GM19468 (cell line): ENCODE measurements around the gene RCAN1.

Experiments used
- ATAC-seq: cut with Tn5 transposase; IDR thresholded peaks from one replicate; pipeline ENCODE4 v1.9.1; 2021; ENCODE audit warnings: mild to moderate bottlenecking, moderate library complexity, moderate number of reproducible peaks; ENCODE audit not compliant: unreplicated experiment; ENCODE audit errors: extremely low read depth

The RCAN1 gene

DNA sequence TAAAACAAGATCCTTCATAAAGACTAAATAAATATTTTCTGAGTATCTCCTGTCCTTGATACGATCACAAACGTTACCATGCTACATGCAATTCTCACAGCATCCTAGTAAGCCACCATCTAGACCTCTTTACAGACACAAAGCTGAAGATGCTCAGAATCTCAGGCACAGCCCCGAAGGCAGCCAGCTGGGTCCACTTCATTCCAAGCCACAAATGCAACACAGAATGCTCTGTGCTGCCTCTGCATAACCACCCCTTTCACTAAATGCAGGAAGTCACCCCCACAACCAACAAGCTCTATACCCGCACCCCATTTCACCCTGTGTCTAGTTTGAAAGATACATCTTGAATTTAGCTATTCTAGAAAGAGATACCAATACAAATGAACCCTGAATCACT lies 12.9 kb downstream of the RCAN1 start:
- ATAC-seq: no peak

DNA sequence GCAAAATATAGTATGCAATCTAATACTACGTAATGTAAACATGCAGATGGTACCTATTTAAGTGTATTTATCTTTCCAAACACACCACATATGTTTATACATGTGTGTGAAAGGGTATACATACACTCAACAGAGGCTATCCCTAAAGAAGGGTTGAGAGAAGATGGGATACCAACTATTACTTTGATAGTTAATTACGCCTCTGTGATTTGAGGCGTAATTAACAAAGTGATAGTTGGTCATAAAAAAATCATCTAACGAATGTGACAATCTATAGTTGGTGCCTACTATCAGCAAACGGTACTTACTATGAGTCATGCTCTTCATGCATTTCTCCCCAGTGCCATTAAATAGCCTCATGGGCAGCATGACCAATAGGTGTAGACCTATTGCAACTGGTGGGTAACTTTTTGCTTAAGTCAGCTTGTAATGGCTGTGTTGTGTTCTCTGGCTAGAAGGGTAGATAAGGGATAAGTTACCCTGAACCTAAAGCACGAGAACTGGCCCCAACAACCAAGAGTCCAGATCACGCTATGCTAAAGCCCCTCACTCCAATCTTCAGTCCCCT lies 15.3 kb downstream of the RCAN1 start:
- ATAC-seq: no peak

- no peak for ATAC-seq
These were observed 15.9 kb downstream of the RCAN1 start for GRCh38 chr21:34598931-34599400.

GRCh38 chr21:34597406-34597805 lies 17.5 kb downstream of the RCAN1 start:
- no peak for ATAC-seq

- no peak for ATAC-seq
These were observed 18.2 kb downstream of the RCAN1 start for GRCh38 chr21:34596561-34597271.

- ATAC-seq: no peak
These were observed 19.5 kb downstream of the RCAN1 start for GRCh38 chr21:34595457-34595856.

- no peak for ATAC-seq
These were observed 20.2 kb downstream of the RCAN1 start for GRCh38 chr21:34594566-34595234.

DNA sequence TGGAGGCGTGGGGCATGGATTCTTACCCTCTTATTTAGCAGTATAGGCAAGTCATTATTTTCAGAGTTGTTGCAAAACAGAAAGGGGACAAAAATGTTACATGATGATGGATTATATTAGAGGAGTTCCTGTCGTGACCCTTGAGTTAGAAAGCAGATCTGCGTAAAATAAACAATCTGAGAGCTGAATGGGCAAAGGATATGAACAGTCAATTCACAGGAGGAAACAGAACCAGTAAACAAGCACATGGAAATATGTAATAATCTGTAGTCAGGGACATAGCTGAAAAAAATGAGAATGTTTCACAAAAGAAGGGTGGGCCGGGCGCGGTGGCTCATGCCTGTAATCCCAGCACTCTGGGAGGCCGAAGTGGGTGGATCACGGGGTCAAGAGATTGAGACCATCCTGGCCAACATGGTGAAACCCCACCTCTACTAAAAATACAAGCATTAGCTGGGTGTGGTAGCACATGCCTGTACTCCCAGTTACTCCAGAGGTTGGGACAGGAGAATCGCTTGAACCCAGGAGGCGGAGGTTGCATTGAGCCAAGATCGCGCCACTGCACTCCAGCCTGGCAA lies 20.9 kb downstream of the RCAN1 start:
- no peak for ATAC-seq

DNA sequence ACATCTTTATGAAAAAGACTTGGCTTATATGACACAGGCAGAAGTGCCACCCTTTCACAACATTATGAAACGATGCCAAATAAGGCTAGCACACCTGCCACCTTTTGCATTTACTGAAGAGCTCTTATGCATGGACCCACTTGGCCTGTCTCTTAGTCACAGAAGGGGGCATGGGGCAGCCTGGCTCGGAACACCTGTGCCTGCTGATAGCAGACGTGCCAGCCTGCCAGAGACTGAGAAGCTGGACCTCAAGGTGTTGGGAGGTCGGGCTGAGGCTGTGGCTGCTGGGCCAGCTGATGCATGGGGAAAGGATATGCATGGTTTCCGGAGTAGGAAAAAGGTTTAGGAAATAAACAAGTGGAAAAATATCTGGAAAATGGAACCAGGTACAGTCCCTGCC lies 21.5 kb downstream of the RCAN1 start:
- no peak for ATAC-seq

- ATAC-seq: no peak
These were observed 22.6 kb downstream of the RCAN1 start for GRCh38 chr21:34592120-34592955.

DNA sequence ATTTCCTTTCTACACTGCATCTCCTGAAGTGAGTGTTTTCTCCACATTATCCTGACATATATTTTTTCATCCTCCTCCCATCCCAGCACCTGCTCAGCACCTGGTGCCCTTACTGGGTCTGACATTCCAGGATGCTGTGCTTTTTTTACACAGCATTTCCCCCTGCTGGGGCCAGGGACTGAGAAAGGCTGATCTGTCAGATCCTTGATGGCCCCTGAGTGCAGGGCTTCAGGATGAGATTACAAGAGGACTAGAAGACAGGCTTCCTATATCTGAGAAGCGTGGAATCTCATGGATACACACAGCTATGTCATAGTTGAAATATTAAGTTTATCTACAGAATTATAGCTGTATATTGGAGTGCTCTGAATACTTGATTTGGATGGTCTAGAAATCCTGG lies 24.4 kb downstream of the RCAN1 start:
- ATAC-seq: no peak

DNA sequence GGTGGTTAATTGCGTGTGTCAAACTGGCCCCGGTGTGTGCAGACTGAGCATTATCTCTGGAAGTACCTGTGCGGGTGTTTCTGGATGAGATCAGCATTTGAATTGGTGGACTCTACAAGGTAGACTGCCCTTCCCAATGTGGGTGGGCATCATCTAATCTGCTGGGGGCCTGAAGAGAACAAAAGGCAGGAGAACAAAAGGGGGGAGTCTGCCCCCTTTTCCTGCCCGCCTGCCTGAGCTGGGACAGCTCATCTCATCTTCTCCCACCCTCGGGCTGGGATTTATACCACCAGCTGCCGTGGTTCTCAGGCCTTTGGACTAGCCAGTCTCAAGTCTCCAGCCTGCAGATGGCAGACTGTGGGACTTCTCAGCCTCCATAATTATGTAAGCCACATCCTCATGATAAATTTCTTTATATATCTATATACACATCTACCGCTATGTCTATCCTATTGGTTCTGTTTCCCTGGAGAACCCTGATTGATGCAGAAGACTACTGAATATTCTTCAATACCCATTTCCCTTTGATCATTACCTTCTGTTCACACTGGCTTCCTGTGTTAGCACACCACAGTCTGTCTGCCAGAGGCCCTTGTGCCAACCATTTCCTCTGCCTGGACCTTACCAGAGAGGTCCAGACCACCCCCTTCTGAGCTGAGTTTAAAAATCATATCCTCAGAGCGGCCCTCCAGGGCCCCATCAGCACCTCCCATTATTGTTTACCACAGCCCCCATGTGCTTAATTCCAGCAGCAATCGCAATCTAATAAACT lies 25.2 kb downstream of the RCAN1 start:
- no peak for ATAC-seq

- ATAC-seq: no peak
These were observed 30.9 kb downstream of the RCAN1 start for GRCh38 chr21:34583926-34584563.

- no peak for ATAC-seq
These were observed 32.3 kb downstream of the RCAN1 start for GRCh38 chr21:34582506-34583150.

DNA sequence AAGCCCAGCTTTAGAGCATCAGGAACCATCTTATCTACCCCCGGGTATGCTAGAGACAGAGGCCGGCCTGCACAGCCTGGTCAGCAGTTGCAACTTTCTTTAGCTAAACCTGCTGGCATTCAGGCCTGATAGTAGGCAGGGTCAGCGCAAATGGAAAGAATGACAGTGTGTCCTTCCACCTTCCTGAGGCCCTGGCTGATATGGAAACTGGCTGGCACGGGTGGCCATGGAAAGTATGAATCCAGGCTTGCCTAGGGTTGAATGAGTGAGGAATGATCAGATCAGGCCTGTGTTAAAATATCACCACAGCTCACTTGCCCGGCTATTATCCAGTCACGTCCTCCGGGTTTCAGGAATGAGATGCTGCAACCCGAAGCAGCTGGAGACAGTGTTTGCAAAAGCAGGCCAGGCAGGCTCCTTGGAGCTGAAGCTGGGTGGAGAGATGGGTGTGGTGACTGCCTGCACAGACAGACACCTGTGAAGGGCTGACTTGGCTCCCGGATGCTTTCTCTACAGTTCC lies 34.7 kb downstream of the RCAN1 start:
- no peak for ATAC-seq

DNA sequence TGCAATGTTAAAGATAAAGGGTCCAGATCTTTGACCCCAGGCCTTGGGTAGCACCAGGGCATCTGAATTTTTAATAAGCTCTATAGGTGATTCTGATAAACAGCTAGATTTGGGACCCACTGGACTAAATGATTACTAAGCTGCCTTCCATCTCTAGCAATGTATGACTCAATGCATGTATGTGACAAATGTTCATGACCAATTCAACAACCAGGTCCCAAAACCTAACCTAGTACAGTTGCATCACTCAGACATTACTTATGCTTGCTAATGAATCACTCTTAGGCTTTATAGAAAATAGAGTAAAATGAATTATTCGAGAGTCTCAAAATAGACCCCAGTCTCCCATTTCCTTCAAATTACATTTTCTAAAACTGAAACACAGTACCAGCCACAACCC lies 35.5 kb downstream of the RCAN1 start:
- ATAC-seq: no peak

- no peak for ATAC-seq
These were observed 38.8 kb downstream of the RCAN1 start for GRCh38 chr21:34576041-34576511.
